HepG2 (cell line): Measurements from ENCODE around the gene PSMB10. TPM values are rescaled to one million over a fixed set of nuclear protein-coding genes. Genes with fewer than 3 reads are reported as not detected.
A peak's percentile ranks its signal among the peaks of the same experiment; 100 is the strongest.

Experiments used
- JARID2 ChIP-seq: sonication (generic); formaldehyde crosslinking; IDR thresholded peaks from 2 replicates; pipeline ENCODE4 v1.8.1; 2023; ENCODE audit warnings: missing genetic modification reagents, inconsistent platforms; ENCODE audit not compliant: insufficient replicate concordance
- KDM2A ChIP-seq: sonication (generic); formaldehyde crosslinking; IDR thresholded peaks from 2 replicates; pipeline ENCODE4 v1.4.0; 2020; ENCODE audit warnings: low read depth, missing genetic modification reagents, borderline replicate concordance
- NKX3-1 ChIP-seq: sonication (generic); formaldehyde crosslinking; IDR thresholded peaks from 2 replicates; pipeline ENCODE4 v1.5.0; 2020; ENCODE audit warnings: missing genetic modification reagents
- SOX13 ChIP-seq, 3 experiments: fragments of 450-650 bp in 1 of 3; sonication (generic) in 1 of 3; formaldehyde crosslinking in 1 of 3; IDR thresholded peaks in 2 of 3; conservative IDR thresholded peaks in 1 of 3; 2 replicates each; pipeline versions ENCODE4 v1.5.0 to v1.6.1; 2016 to 2020; ENCODE audit warnings: antibody characterized with exemption in 1 of 3, mild to moderate bottlenecking in 1 of 3, missing compliant biosample characterization in 1 of 3, missing genetic modification reagents in 1 of 3, moderate library complexity in 1 of 3
- ZBTB42 ChIP-seq: sonication (generic); formaldehyde crosslinking; IDR thresholded peaks from 2 replicates; pipeline ENCODE4 v1.5.0; 2020; ENCODE audit warnings: mild to moderate bottlenecking, missing genetic modification reagents
- ZIK1 ChIP-seq: sonication (generic); formaldehyde crosslinking; IDR thresholded peaks from 2 replicates; pipeline ENCODE4 v1.5.0; 2020; ENCODE audit warnings: mild to moderate bottlenecking, low read depth, missing genetic modification reagents, borderline replicate concordance
- ZNF121 ChIP-seq: sonication (generic); formaldehyde crosslinking; IDR thresholded peaks from 2 replicates; pipeline ENCODE4 v1.5.0; 2020; ENCODE audit warnings: mild to moderate bottlenecking, missing genetic modification reagents
- ZNF564 ChIP-seq: sonication (generic); formaldehyde crosslinking; IDR thresholded peaks from 2 replicates; pipeline ENCODE4 v1.8.1; 2023; ENCODE audit warnings: mild to moderate bottlenecking, missing genetic modification reagents
- ZNF883 ChIP-seq: sonication (generic); formaldehyde crosslinking; IDR thresholded peaks from 2 replicates; pipeline ENCODE4 v1.5.1; 2020; ENCODE audit warnings: mild to moderate bottlenecking, missing genetic modification reagents; ENCODE audit errors: not compliant biosample characterization
- polyA plus RNA-seq, 8 experiments: library from polyadenylated mRNA; depleted of rRNA in 3 of 8; stranded (reverse) in 7 of 8; unstranded in 1 of 8; fragments of >200 nt; fragmentation: Illumina TruSeq in 4 of 8; extraction: Trizol in 4 of 8; gene quantifications; 2 replicates each; pipeline versions ENCODE4 v1.2.1 to v1.2.3, GENCODE V29; 2011 to 2016; ENCODE audit warnings: low read depth in 4 of 8, missing spikeins in 1 of 8, mixed read lengths in 1 of 8; ENCODE audit not compliant: insufficient read depth in 1 of 8
- total RNA-seq, 5 experiments: library from RNA; depleted of rRNA; stranded (reverse); fragments of >200 nt; fragmentation: Illumina TruSeq; extraction: Trizol; gene quantifications; 2 replicates each; pipeline ENCODE4 v1.2.3, GENCODE V29; 2016; ENCODE audit warnings: low read depth in 1 of 5
- TF ChIP-seq, protein P1 (sequence below): sonication (generic); formaldehyde crosslinking; IDR thresholded peaks from 2 replicates; pipeline ENCODE4 v1.4.0; 2020; ENCODE audit warnings: missing genetic modification reagents
- TF ChIP-seq, protein P2 (sequence below): sonication (generic); formaldehyde crosslinking; IDR thresholded peaks from 2 replicates; pipeline ENCODE4 v1.4.0; 2020; ENCODE audit warnings: missing genetic modification reagents, borderline replicate concordance
- TF ChIP-seq, protein P3 (sequence below): sonication (generic); formaldehyde crosslinking; IDR thresholded peaks from 2 replicates; pipeline ENCODE4 v1.4.0; 2020; ENCODE audit warnings: missing genetic modification reagents, mild to moderate bottlenecking, borderline replicate concordance
- TF ChIP-seq, protein P4 (sequence below): sonication (generic); formaldehyde crosslinking; IDR thresholded peaks from 2 replicates; pipeline ENCODE4 v1.4.0; 2020; ENCODE audit warnings: low read depth, missing genetic modification reagents

The PSMB10 gene
- total and polyA plus RNA-seq, 2 of the 13 experiments (the other 11 are each of a cell fraction or from before 2014, with no cell fraction given), result 12.7 to 65.9 TPM

DNA sequence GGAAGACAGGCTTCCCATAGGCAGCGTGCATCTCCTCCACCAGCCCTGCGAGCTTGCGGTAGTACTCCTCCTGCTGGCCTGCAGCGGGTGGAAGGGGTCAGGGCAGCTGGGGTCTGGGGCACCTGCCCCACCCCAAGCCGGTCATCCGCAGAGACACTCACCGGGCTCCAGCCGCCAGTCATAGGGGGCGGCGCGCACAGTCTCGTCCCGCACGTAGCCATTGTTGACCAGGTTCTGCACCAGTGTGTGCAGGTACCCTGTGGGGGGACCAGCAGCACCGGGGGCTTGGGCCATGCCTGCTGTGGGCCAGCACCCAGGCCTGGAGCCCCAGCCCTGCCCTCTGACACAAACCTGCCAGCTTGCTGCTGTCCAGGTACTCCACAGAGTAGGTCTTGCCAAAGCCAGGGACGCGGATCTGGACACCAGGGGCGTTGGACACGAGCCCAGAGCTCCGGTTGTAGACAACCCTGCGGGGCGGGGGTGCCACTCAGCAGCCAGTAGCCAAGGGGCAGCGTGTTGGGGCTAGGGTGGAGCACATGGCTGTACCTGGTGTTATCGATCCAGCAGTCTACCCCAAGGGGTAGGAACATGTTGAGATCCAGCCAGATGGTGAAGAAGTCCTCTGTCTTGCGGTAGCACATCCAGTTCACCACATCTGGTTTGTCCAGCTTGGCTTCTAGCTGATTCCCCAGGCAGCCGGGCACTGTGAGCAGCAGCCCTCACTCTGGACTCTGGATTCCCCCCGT, 6.0 kb upstream of the PSMB10 start (continued):
- TF ChIP-seq, protein P1, sequence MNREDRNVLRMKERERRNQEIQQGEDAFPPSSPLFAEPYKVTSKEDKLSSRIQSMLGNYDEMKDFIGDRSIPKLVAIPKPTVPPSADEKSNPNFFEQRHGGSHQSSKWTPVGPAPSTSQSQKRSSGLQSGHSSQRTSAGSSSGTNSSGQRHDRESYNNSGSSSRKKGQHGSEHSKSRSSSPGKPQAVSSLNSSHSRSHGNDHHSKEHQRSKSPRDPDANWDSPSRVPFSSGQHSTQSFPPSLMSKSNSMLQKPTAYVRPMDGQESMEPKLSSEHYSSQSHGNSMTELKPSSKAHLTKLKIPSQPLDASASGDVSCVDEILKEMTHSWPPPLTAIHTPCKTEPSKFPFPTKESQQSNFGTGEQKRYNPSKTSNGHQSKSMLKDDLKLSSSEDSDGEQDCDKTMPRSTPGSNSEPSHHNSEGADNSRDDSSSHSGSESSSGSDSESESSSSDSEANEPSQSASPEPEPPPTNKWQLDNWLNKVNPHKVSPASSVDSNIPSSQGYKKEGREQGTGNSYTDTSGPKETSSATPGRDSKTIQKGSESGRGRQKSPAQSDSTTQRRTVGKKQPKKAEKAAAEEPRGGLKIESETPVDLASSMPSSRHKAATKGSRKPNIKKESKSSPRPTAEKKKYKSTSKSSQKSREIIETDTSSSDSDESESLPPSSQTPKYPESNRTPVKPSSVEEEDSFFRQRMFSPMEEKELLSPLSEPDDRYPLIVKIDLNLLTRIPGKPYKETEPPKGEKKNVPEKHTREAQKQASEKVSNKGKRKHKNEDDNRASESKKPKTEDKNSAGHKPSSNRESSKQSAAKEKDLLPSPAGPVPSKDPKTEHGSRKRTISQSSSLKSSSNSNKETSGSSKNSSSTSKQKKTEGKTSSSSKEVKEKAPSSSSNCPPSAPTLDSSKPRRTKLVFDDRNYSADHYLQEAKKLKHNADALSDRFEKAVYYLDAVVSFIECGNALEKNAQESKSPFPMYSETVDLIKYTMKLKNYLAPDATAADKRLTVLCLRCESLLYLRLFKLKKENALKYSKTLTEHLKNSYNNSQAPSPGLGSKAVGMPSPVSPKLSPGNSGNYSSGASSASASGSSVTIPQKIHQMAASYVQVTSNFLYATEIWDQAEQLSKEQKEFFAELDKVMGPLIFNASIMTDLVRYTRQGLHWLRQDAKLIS (CRISPR knock-in tag), result peak; percentile 70; the same call in 1 of the 2 replicates
- TF ChIP-seq ZNF883, result peak; percentile 51
- TF ChIP-seq ZNF121, result no peak; the same call in 1 of the 2 replicates
- no peak; the same call in 1 of the 2 replicates for TF ChIP-seq ZNF564
- TF ChIP-seq, protein P2, sequence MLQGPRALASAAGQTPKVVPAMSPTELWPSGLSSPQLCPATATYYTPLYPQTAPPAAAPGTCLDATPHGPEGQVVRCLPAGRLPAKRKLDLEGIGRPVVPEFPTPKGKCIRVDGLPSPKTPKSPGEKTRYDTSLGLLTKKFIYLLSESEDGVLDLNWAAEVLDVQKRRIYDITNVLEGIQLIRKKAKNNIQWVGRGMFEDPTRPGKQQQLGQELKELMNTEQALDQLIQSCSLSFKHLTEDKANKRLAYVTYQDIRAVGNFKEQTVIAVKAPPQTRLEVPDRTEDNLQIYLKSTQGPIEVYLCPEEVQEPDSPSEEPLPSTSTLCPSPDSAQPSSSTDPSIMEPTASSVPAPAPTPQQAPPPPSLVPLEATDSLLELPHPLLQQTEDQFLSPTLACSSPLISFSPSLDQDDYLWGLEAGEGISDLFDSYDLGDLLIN (CRISPR knock-in tag), result 0 out of 2 replicates have a peak, but pooled peaks have one; percentile 16
- 0 out of 2 replicates have a peak, but pooled peaks have one; percentile 48 for TF ChIP-seq ZIK1
- no peak for TF ChIP-seq JARID2 (CRISPR knock-in tag)
- peak; percentile 82 for TF ChIP-seq KDM2A (CRISPR knock-in tag)
- TF ChIP-seq, protein P3, sequence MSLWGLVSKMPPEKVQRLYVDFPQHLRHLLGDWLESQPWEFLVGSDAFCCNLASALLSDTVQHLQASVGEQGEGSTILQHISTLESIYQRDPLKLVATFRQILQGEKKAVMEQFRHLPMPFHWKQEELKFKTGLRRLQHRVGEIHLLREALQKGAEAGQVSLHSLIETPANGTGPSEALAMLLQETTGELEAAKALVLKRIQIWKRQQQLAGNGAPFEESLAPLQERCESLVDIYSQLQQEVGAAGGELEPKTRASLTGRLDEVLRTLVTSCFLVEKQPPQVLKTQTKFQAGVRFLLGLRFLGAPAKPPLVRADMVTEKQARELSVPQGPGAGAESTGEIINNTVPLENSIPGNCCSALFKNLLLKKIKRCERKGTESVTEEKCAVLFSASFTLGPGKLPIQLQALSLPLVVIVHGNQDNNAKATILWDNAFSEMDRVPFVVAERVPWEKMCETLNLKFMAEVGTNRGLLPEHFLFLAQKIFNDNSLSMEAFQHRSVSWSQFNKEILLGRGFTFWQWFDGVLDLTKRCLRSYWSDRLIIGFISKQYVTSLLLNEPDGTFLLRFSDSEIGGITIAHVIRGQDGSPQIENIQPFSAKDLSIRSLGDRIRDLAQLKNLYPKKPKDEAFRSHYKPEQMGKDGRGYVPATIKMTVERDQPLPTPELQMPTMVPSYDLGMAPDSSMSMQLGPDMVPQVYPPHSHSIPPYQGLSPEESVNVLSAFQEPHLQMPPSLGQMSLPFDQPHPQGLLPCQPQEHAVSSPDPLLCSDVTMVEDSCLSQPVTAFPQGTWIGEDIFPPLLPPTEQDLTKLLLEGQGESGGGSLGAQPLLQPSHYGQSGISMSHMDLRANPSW (CRISPR knock-in tag), result peak; percentile 32; the same call in 1 of the 2 replicates
- TF ChIP-seq ZBTB42 (CRISPR knock-in tag), result peak; percentile 85; the same call in 1 of the 2 replicates
- TF ChIP-seq, protein P4, sequence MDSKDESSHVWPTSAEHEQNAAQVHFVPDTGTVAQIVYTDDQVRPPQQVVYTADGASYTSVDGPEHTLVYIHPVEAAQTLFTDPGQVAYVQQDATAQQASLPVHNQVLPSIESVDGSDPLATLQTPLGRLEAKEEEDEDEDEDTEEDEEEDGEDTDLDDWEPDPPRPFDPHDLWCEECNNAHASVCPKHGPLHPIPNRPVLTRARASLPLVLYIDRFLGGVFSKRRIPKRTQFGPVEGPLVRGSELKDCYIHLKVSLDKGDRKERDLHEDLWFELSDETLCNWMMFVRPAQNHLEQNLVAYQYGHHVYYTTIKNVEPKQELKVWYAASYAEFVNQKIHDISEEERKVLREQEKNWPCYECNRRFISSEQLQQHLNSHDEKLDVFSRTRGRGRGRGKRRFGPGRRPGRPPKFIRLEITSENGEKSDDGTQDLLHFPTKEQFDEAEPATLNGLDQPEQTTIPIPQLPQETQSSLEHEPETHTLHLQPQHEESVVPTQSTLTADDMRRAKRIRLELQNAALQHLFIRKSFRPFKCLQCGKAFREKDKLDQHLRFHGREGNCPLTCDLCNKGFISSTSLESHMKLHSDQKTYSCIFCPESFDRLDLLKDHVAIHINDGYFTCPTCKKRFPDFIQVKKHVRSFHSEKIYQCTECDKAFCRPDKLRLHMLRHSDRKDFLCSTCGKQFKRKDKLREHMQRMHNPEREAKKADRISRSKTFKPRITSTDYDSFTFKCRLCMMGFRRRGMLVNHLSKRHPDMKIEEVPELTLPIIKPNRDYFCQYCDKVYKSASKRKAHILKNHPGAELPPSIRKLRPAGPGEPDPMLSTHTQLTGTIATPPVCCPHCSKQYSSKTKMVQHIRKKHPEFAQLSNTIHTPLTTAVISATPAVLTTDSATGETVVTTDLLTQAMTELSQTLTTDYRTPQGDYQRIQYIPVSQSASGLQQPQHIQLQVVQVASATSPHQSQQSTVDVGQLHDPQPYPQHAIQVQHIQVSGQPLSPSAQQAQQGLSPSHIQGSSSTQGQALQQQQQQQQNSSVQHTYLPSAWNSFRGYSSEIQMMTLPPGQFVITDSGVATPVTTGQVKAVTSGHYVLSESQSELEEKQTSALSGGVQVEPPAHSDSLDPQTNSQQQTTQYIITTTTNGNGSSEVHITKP, result 0 out of 2 replicates have a peak, but pooled peaks have one; percentile 21
- TF ChIP-seq NKX3-1 (CRISPR knock-in tag), result no peak
- TF ChIP-seq SOX13 (IDR thresholded peaks at IDR 0.05), result no peak
- 0 out of 4 replicates have a peak, but pooled peaks of 1 of the 2 experiments have one; percentile 6 for TF ChIP-seq SOX13 (CRISPR knock-in tag; conservative IDR thresholded peaks at IDR 0.05 in 1 of 2, IDR thresholded peaks at IDR 0.05 in 1 of 2)
